AG09319 (cell line): Measurements from ENCODE around the gene GPR27.

Experiments
- DNase-seq: peaks from one replicate; pipeline ENCODE4 v3.0.0-alpha.2; 2010; ENCODE audit warnings: low read depth; ENCODE audit errors: extremely low read depth
- CTCF ChIP-seq: IDR thresholded peaks from 2 replicates; pipeline ENCODE4 v1.5.1; 2011; ENCODE audit warnings: low read depth, mild to moderate bottlenecking, inconsistent platforms, low read length, moderate library complexity

Gene GPR27

GRCh38 chr3:71776538-71776937 lies 22.9 kb downstream of the GPR27 start:
- no peak for DNase-seq
- no peak for TF ChIP-seq CTCF

- DNase-seq = no peak
- no peak for TF ChIP-seq CTCF
Observed at GRCh38 chr3:71778353-71778752, 24.7 kb downstream of the GPR27 start.

GRCh38 chr3:71779674-71780377 lies 26.2 kb downstream of the GPR27 start:
- DNase-seq = no peak
- TF ChIP-seq CTCF = no peak

- no peak for DNase-seq
- TF ChIP-seq CTCF = no peak
Observed at GRCh38 chr3:71780430-71780829, 26.8 kb downstream of the GPR27 start.

GRCh38 chr3:71783152-71783551 lies 29.5 kb downstream of the GPR27 start:
- no peak for DNase-seq
- TF ChIP-seq CTCF = no peak

- no peak for TF ChIP-seq CTCF
- DNase-seq = no peak
Observed at GRCh38 chr3:71784201-71784913, 30.7 kb downstream of the GPR27 start.

GRCh38 chr3:71784914-71785531 lies 31.4 kb downstream of the GPR27 start, which contains the start of gene PROK2:
Gene PROK2 (minus strand): TSS chr3:71785148. CDS start chr3:71785052, 96 bp downstream.
- no peak for TF ChIP-seq CTCF
- DNase-seq = no peak
